DMS 273 (cell line): Measurements from ENCODE around the gene FNBP1.

Experiments
- DNase-seq: peaks from one replicate; lab custom pipeline; 2025; ENCODE audit not compliant: unreplicated experiment; lab: John Stamatoyannopoulos, UW

FNBP1 gene

DNA sequence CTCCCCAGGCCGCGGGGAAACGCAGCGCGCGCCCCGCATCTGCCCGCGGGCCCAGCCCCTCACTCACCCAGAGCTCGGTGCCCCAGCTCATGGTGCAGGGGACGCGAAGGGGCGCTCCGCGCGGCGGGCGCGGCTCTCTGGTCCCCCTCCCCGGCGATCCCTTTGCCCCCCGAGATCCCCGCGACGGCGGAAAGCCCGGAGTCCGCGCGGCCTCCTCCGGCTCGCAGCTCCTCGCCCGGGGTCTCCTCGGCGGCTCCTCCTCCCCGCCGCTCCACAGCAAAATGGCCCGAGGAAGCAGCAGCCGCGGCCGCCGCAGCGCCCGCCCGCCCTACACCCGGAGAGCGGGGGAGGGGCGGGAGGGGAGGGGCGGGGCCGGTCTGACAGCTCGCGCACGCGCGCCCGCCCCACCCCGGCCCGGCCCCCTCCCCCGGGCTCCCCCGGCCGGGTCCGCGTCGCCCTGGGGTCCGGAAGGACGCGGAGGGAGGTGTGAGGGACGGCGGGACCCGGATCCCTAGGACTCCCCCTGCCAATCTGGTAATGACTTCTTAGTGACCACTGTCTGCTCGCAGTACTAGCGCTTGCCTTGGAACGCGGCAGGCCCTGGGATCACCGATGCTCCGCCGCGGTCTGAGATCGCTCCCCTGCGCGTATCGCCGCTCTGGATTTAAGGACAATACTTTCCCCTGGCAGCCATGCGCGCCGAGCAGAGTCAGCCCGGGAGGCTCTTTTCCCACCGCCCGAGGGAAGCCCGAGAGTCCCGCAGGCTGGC lies at the start of gene FNBP1:
TSS of gene FNBP1 (minus strand) at position 305 of the 769 bp plus-strand sequence. CDS start at position 91, 214 bp downstream.
- DNase-seq, result peak; percentile 87

DNA sequence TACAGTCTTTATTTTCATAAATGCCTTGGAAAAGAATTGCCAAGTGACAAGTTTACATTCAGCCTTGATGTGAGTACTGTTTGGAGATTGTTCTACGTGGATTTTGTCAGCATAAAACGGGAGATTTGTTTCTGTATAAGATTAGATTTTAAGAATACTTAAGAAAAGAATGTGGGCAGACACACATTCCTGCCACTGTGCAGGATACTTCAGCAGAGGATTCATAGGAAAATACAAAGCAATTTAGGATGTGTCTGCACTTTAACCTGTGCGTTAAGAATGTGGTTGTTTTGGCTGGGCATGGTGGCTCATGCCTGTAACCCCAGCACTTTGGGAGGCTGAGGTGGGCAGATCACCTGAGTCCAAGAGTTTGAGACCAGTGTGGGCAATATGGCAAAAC lies 47.9 kb upstream of the FNBP1 start:
- no peak for DNase-seq

DNA sequence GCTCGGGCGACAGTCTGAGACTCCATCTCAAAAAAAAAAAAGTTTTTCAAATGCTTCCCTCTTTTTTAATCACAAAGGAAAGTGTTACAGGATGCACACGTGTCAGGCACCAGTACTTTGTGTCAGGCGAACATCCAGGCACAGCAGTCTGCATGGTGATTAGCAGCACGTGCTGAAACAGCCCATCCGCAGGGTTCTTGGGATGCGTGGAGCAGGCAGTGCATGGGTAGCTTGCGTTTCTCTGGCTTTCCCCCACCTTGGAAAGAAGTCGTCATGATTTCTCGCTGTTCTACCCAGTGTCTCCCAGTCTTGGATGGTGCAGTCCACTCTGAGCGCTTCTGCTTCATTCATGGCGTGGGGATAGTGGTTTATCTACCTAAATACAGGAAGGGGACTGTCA lies 46.2 kb upstream of the FNBP1 start:
- DNase-seq, result no peak

DNA sequence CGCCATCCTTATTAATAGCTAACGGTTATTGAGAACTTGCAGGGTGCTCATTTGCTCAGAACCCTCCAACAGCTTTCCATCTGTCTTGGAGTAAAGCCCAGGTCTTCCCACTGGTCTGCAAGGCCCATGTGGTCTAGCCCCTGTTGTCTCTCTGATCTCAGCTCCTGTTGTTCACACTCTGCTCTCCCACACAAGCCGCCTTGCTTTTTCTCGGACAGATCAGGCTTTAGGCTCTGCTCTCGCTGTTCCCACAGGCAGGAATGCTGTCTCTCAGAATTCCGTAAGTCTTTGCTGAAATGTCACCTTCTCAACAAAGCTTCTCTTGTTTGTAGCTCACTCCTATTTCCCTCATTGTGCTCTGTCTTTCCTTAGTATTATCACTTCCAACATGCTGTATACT lies 45.1 kb upstream of the FNBP1 start:
- DNase-seq, result no peak

DNA sequence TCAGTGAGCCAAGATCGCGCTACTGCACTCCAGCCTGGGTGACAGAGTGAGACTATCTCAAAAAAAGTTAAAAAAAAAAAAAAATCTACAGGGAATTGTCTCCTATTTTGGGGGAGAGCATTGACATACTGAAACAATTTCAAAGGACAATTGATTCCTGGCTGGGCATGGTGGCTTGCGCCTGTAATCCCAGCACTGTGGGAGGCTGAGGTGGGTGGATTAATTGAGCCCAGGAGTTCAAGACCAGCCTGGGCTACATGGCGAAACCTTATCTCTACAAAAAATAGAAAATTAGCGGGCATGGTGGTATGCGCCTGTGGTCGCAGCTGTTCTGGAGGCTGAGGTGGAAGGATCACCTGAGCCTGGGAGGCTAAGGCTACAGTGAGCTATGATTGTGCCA lies 41.3 kb upstream of the FNBP1 start:
- DNase-seq, result no peak

DNA sequence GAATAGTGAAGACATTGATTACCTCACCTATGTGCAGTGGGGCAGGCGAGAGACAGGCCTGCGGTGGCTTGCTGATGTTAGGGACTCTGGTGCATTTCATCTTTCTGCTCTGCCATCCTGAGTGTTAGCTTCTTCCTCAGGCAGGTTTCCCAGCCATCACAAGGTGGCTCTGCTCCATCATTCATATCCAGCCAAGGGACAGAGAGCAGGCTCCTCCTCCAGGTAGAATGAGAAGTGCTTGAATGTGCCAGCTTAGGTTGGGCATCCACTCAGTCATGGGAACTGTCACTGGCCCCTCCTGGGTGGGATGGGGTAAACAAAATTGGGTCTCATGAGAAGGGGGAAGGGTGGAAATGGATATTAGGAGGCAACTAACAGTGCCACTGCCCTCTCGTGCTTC lies 35.6 kb upstream of the FNBP1 start:
- DNase-seq, result no peak

DNA sequence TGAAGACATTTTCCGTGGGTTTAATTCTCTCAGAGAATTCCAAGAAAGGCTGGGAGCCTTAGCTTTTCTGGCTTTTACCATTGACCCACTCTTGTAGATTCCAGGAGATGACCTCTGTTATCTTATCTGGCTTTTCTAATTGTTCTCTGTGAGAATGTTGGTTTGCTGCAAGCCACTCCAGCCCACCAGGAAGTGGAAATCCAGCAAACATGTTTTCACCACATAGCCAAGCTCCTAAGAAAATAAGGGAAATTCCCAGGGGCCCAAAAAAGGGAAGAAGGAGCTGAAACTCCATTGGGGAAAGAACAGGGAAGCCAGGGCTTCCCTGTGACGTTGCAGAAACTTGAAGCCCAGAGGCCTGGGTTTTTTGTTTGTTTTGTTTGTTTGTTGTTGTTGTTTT lies 30.4 kb upstream of the FNBP1 start:
- DNase-seq, result no peak

DNA sequence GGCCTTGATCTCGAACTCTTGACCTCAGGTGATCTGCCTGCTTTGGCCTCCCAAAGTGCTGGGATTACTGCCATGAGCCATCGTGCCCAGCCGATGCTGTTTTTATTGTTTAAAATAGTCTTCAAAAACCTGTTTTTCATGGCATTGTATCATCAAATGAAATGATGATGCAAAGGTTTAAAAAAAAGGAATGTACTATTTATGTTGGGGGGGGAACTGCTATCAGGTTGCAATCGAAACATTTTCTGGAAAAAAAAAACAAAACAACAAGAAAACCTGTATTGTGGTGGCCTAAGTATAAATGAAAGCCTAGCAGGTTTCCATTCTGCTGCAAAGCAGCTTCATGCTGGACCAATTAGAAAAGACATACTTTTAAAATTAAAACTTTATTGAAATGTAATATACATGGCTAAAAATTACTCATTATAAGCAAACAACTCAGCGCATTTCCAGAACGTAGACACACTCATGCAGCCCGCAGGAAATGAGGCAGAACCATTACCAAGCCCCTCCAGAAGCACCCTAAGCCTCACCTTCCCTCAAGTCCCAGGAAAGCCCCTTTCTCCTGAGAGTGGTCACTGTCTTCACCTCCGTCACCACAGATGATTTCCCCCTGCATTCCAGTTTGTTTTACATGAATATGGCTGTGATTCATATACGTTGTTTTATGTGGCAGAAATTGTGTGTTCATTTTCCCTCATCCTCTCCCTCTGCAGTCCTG lies 29.7 kb upstream of the FNBP1 start:
- no peak for DNase-seq

DNA sequence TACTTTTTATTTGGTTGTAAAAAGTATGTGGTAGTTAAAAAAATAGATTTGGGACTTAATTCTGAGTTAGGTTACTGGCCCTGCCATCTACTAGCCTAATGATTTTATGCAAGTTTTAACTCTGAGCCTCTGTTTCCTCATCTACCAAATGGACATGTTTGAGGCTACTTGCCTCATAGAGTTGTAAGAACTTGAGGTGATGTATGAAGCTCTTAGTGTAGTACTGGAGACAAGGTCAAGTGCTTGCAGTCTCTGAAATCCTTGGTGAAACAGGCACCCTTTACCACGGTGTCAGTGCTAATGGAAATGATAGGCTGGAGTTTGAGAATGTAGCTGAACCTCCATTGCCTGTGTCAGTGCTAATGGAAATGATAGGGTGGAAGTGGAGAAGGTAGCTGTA lies 26.1 kb upstream of the FNBP1 start:
- DNase-seq, result no peak

DNA sequence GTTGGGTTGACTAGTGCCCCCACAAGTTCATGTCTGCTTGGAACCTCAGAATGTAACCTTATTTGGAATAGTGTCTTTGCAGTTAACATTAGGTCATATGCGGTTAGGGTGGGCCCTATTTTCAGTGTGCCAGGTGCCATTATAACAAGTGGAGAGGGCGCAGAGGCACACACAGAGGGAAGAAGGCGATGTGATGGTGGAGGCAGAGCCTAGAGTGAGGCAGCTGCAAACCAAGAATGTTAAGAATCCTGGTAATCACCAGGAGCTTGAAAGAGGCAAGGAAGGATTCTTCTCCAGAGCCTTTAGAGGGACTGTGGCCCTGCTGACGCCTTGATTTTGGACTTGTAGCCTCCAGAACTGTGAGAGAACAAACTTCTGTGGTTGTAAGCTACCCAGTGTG lies 21.6 kb upstream of the FNBP1 start:
- DNase-seq, result no peak

DNA sequence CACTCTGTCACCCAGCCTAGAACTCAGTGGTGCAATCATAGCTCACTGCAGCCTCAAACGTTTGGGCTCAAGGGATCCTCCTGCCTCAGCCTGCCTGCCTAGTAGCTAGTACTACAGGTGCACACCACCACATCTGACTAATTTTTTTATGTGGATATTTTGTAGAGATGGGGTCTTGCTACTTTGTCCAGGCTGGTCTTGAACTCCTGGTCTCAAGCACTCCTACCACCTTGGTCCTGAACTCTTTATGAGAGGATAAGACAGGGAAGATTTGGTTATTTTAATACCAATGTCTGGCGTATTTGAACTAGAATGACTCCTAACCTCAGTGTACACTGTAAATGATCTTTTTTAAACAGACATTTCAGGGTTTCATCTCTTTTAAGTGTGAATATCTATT lies 19.8 kb upstream of the FNBP1 start:
- DNase-seq, result no peak

DNA sequence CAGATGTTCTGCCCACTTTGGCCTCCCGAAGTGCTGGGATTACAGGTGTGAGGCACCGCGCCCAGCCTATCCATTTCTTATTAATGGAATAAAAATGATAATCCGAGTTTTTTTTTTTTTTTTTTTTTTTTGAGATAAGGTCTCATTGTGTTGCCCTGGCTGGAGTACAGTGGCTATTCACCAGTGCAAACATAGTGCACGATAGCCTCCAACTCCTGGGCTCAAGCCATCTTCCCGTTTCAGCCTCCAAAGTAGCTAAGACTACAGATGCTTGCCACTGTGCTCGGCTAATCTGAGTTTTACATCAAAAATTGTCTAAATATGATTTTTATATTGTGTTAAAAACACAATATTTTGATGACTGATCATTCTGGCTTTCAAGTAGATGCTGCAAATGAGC lies 17.3 kb upstream of the FNBP1 start:
- DNase-seq, result no peak

DNA sequence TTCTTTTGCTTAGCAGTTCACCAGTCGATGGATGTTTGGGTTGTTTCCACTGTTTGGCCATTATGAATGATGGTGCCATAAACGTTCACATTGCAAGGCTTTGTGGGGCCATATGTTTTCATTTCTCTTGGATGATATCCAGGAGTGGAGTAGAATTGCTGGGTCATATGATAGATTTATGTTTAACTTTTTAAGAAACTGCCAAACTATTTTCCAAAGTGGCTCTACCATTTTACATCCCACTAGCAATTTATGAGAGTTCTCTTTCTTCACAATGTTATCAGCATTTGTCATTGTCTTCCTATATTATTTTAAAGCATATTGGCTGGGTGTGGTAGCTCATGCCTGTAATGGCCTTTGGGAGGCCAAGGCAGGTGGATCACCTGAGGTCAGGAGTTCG lies 15.9 kb upstream of the FNBP1 start:
- no peak for DNase-seq

DNA sequence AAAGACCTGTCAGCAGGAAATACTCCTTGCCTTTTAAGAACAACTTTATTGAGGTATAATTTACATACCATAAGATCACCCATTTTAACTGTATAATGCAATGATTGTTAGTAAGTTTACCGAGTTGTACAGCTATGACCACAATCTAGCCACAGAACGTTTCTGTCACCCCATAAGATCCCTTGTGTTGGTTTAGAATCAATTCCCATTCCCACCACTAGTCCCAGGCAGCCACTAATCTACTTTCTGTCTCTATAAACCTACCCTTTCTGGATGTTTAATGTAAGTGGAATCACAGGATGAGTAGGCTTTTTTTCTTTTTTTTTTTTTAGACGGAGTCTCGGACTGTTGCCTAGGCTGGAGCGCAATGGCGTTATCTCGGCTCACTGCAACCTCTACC lies 15.2 kb upstream of the FNBP1 start:
- peak; percentile 34 for DNase-seq

DNA sequence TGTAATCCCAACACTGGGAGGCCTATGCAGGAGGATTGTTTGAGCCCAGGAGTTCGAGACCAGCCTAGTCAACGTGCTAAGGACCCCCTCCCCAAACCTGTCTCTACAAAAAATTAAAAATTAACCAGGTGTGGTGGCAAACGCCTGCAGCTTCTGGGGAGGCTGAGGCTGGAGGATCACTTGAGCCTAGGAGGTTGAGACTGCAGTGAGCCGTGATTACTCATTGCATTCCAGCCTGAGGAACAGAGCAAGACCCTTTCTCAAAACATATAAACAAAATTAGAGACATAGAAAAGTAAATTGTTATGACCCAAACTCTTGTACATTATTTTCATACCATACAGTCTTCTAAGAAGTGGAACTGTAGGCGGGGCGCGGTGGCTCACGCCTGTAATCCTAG lies 11.8 kb upstream of the FNBP1 start:
- DNase-seq, result no peak

DNA sequence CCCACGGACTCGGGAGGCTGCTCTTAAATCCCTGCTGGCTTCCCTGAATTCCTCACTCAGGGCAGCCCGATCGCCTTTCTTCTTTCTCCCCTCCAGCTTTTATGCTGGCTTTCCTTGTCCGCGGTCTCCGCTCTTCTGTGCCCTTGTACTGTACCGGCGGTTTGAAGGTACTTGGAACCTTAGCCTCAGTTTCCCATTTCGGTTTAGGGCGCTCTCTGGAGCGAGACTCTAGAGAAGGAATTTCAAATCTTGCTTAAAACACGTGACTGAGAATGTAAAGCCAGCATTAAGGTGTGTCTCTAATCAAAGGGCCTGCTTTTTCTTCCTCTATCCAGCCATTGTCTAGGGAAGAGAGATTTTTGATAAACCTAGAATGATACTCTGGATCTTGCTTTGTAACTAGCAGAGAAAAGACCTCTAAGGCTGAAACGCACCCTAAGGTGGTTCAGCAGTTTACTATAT lies 11.4 kb upstream of the FNBP1 start:
- peak; percentile 28 for DNase-seq

DNA sequence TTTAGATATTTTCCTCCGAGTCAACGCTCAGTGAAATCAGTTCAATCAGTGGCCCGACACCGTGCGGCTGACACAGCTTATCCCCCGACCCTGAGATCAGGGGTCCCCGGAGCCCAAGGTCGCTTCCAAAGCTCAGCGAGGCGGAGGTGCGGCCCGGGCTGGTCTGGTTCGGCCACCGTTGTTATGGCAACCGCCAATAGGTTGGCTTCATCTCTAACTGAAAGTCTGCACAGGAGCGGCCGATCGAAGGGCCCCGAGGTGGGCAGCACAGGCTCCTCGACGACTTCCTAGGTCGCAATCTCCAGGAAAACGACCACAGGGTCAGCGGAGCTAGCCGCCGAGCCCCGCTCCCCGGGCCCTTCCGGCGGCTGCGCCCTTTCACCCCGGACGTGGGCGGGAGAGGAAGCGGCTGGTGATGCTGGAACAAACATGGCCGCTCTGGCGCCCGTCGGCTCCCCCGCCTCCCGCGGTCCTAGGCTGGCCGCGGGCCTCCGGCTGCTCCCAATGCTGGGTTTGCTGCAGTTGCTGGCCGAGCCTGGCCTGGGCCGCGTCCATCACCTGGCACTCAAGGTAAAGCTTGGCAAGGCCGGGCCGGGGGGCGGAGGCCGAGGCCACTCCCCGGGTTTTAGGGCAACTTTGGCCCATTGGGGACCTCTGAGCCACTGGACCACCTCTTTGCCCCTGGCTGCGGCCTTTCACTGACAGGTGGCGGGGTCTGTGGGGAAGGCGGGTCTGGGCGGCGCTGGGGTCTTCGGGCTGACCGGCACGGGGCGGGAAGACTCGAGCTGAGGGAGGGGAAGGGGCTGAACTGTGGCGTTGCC lies 10.7 kb upstream of the FNBP1 start, which contains the start of gene GPR107:
TSS of gene GPR107 (plus strand) at position 403 of the 821 bp plus-strand sequence. CDS start at position 430, 27 bp downstream.
- DNase-seq, result peak; percentile 80

DNA sequence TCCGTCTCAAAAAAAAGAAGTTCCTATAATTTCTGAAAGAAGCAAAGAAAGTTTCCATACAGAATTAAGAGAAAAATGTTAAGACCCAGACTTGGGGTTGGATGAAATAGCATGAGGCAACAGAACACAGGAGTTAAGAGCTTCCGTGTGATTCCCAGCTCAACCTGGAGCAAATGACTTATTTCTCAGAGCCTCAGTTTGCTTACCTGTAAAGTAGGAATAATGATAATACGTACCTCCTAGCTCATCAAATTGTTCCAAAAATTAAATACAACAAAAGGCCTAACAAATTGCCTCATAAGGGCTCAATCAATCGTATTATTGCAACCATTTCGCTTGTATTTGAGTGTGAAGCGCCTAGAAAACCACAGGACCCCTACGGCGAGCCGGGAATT lies 10.1 kb upstream of the FNBP1 start:
- no peak for DNase-seq

DNA sequence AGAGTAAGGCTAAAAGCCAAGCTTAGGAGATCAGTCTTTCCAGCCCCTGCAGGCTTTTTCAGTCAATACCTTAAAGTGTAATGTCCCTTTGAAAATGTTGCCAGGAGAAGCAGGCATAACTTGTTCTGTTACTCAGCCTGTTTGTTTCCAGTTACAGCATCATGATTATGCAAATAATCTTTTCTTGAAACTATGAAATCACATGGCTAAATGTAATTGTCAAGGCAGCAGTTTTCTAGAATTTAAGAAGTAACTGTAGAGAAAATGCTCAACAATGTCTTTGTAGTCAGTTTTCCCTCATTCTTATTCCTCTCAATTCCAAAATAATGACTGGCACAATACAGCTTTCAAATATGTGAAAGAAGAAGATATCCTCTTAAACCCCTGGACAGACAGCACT lies 8.9 kb upstream of the FNBP1 start:
- no peak for DNase-seq

DNA sequence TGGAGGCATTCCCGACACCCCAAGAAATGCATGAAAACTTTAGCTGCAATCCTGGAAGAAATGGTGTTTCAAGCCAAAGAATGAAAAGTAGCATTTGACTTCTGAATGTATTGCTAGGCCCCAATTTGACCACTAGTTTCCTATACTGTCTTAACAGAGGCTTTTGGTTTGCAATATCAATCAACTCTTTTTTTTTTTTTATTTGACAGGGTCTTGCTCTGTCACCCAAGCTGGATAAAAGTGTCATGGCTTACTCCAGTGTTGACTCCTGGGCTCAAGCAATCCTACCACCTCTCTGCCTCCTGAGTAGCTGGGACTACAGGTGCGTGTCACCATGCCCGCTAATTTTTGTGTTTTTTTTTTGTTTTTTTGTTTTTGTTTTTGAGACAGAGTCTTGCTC lies 7.5 kb upstream of the FNBP1 start:
- no peak for DNase-seq

DNA sequence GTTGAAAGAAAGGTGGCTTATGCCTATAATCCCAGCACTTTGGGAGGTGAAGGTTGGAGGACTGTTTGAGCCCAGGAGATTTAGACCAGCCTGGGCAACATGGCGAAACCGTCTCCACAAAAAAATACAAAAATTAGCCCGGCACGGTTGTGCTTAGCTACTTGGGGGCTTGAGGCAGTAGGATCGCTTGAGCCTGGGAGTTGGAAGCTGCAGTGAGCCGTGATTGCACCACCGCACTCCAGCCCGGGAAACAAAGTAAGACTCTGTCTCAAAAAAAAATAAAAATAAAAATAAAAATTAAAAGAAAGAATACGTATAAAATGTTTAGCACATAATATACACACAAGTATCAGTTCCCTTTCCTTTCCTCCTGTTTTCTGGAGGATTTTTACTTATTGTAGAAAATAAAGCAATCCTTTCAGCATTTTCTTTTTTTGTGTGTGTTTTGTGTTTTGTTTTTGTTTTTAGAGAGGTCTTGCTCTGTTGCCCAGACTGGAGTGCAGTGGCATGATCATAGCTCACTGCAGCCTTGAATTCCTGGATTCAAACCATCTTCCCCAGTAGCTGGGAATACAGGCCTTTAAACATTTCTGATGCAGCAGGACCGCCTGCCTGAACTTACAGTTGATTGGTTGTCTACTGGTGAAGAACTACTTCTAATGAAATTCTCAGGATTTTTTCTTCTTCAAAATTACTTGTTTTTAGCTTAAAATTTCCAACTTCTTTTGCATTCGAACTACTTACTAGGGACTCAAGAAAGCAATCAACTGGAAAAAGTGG lies 6.6 kb upstream of the FNBP1 start:
- no peak for DNase-seq
